ENCODE results near the gene URB1. TPM values are rescaled to one million over a fixed set of nuclear protein-coding genes. Genes with fewer than 3 reads are reported as not detected.
"Not testable (repeated sequence)": the region's sequence is repeated elsewhere in the genome, so short reads cannot be mapped to it uniquely, and the experiment has no call there.

The URB1 gene
- polyA plus RNA-seq, 6 donors from 2014 or later, result 1.3 to 4.9 (median 3.2) TPM

GRCh38 chr21:32393677-32394001 is 827 bp upstream of the URB1 start:
- H3K4me1 Mint-ChIP-seq, result peaks cover 34 to 43% (median 36%) of the 10 kb centered on the region in 3 donors
- H3K4me3 Mint-ChIP-seq, result peak overlapping the region; percentile 84 to 95 (median 90)
- DNase-seq (no peak), ATAC-seq (ENCODE audit: low read depth in 2 of 2) (no peak)
- peaks cover 5 to 8% of the 10 kb centered on the region in 2 donors for H3K36me3 Mint-ChIP-seq
- H3K27me3 Mint-ChIP-seq, result peaks cover 9 to 27% (median 10%) of the 10 kb centered on the region in 3 donors
- H3K9me3 Mint-ChIP-seq, result peaks cover 0 to 4% (median 0%) of the 10 kb centered on the region in 7 donors
- H3K27ac Mint-ChIP-seq, result peak overlapping the region in 5 of 6 donors; percentile 76 to 91 (median 84)

- H3K4me1 Mint-ChIP-seq, result peaks cover 40 to 55% (median 45%) of the 10 kb centered on the region in 3 donors
- peak in 1 of 2 donors; percentile 32 for ATAC-seq (ENCODE audit: low read depth in 2 of 2)
- H3K4me3 Mint-ChIP-seq, result peak overlapping the region; percentile 84 to 95 (median 90)
These were observed 423 bp downstream of the URB1 start for GRCh38 chr21:32392299-32392879.

GRCh38 chr21:32391755-32392154 is 1.1 kb downstream of the URB1 start:
- H3K9me3 Mint-ChIP-seq, result peaks cover 0 to 2% (median 0%) of the 10 kb centered on the region in 7 donors
- peaks cover 42 to 59% (median 48%) of the 10 kb centered on the region in 3 donors for H3K4me1 Mint-ChIP-seq
- H3K27ac Mint-ChIP-seq, result peak overlapping the region in 2 of 6 donors; percentile 16 to 19
- H3K27me3 Mint-ChIP-seq, result peaks cover 0 to 8% (median 0%) of the 10 kb centered on the region in 3 donors
- H3K4me3 Mint-ChIP-seq, result peak overlapping the region; percentile 84 to 95 (median 90)
- peaks cover 5 to 16% of the 10 kb centered on the region in 2 donors for H3K36me3 Mint-ChIP-seq
- no peak for ATAC-seq (ENCODE audit: low read depth in 2 of 2)
- DNase-seq, result no peak

More at GRCh38 chr21:32392299-32392879, 423 bp downstream of the URB1 start:
- Mint-ChIP-seq H3K36me3 (peaks cover 5 to 15% of the 10 kb centered on the region in 2 donors), H3K27ac (peak overlapping the region; percentile 44 to 91 (median 78)), H3K9me3 (peaks cover 0 to 2% (median 0%) of the 10 kb centered on the region in 7 donors), H3K27me3 (peaks cover 0 to 15% (median 0%) of the 10 kb centered on the region in 3 donors)
- DNase-seq, result peak; percentile 7

- Mint-ChIP-seq H3K4me3 (peak overlapping the region in 1 of 8 donors; percentile 12), H3K36me3 (peaks cover 5 to 16% of the 10 kb centered on the region in 2 donors), H3K4me1 (peaks cover 42 to 66% (median 48%) of the 10 kb centered on the region in 3 donors)
- H3K27ac Mint-ChIP-seq; ATAC-seq (ENCODE audit: low read depth in 2 of 2); H3K27me3 Mint-ChIP-seq; H3K9me3 Mint-ChIP-seq; DNase-seq: not testable (repeated sequence)
These were observed 2.1 kb downstream of the URB1 start for GRCh38 chr21:32390537-32391224.

- no peaks in the 10 kb centered on the region for H3K27me3 Mint-ChIP-seq
These were observed 3.3 kb downstream of the URB1 start for GRCh38 chr21:32389337-32390015.

GRCh38 chr21:32388306-32388705 is 4.5 kb downstream of the URB1 start:
- H3K27me3 Mint-ChIP-seq, result no peaks in the 10 kb centered on the region
- H3K27ac Mint-ChIP-seq, result no peak overlapping the region
- H3K4me3 Mint-ChIP-seq, result no peak overlapping the region
- ATAC-seq (ENCODE audit: low read depth in 2 of 2) (no peak), DNase-seq (no peak)
- H3K9me3 Mint-ChIP-seq, result no peaks in the 10 kb centered on the region
- H3K4me1 Mint-ChIP-seq, result peaks cover 35 to 57% (median 41%) of the 10 kb centered on the region in 3 donors
- H3K36me3 Mint-ChIP-seq, result peaks cover 14 to 26% of the 10 kb centered on the region in 2 donors

More at GRCh38 chr21:32389337-32390015, 3.3 kb downstream of the URB1 start:
- Mint-ChIP-seq H3K27ac (peak overlapping the region in 2 of 6 donors; percentile 1 to 27), H3K4me3 (peak overlapping the region in 1 of 8 donors; percentile 12), H3K36me3 (peaks cover 13 to 16% of the 10 kb centered on the region in 2 donors), H3K4me1 (peaks cover 42 to 68% (median 48%) of the 10 kb centered on the region in 3 donors), H3K9me3 (no peaks in the 10 kb centered on the region)
- ATAC-seq (ENCODE audit: low read depth in 2 of 2), result no peak
- DNase-seq, result no peak

GRCh38 chr21:32387151-32387550 is 5.7 kb downstream of the URB1 start:
- Mint-ChIP-seq H3K27me3 (no peaks in the 10 kb centered on the region), H3K4me3 (peak overlapping the region in 1 of 8 donors; percentile 10), H3K9me3 (no peaks in the 10 kb centered on the region), H3K4me1 (peaks cover 33 to 49% (median 40%) of the 10 kb centered on the region in 3 donors), H3K27ac (peak overlapping the region in 1 of 6 donors; percentile 14), H3K36me3 (peaks cover 17 to 29% of the 10 kb centered on the region in 2 donors)
- DNase-seq, result no peak
- no peak for ATAC-seq (ENCODE audit: low read depth in 2 of 2)

GRCh38 chr21:32386195-32386870 is 6.5 kb downstream of the URB1 start:
- no peaks in the 10 kb centered on the region for H3K9me3 Mint-ChIP-seq
- H3K27me3 Mint-ChIP-seq, result no peaks in the 10 kb centered on the region
- peak overlapping the region in 1 of 8 donors; percentile 10 for H3K4me3 Mint-ChIP-seq
- H3K27ac Mint-ChIP-seq, result peak overlapping the region in 1 of 6 donors; percentile 14
- DNase-seq, result no peak
- H3K36me3 Mint-ChIP-seq, result peaks cover 14 to 29% of the 10 kb centered on the region in 2 donors
- peaks cover 26 to 41% (median 32%) of the 10 kb centered on the region in 3 donors for H3K4me1 Mint-ChIP-seq
- ATAC-seq (ENCODE audit: low read depth in 2 of 2), result no peak

GRCh38 chr21:32383812-32384211 is 9.0 kb downstream of the URB1 start:
- ATAC-seq (ENCODE audit: low read depth in 2 of 2) (no peak), DNase-seq (no peak)
- Mint-ChIP-seq H3K36me3 (peaks cover 26 to 27% of the 10 kb centered on the region in 2 donors), H3K9me3 (no peaks in the 10 kb centered on the region), H3K4me3 (no peak overlapping the region), H3K27ac (peak overlapping the region in 1 of 6 donors; percentile 68), H3K27me3 (no peaks in the 10 kb centered on the region), H3K4me1 (peaks cover 10 to 27% (median 20%) of the 10 kb centered on the region in 3 donors)

- no peak for ATAC-seq (ENCODE audit: low read depth in 2 of 2)
- no peaks in the 10 kb centered on the region for H3K27me3 Mint-ChIP-seq
- DNase-seq, result no peak
- peaks cover 27 to 28% of the 10 kb centered on the region in 2 donors for H3K36me3 Mint-ChIP-seq
- H3K4me1 Mint-ChIP-seq, result peaks cover under 1 to 12% (median 7%) of the 10 kb centered on the region in 3 donors
- peak overlapping the region in 1 of 6 donors; percentile 49 for H3K27ac Mint-ChIP-seq
- H3K4me3 Mint-ChIP-seq, result no peak overlapping the region
- no peaks in the 10 kb centered on the region for H3K9me3 Mint-ChIP-seq
These were observed 10.6 kb downstream of the URB1 start for GRCh38 chr21:32382108-32382644.

GRCh38 chr21:32381571-32381970 is 11.2 kb downstream of the URB1 start:
- no peak overlapping the region for H3K4me3 Mint-ChIP-seq
- H3K27me3 Mint-ChIP-seq, result no peaks in the 10 kb centered on the region
- ATAC-seq (ENCODE audit: low read depth in 2 of 2), result no peak
- no peak for DNase-seq
- no peaks in the 10 kb centered on the region for H3K9me3 Mint-ChIP-seq
- peaks cover 28 to 33% of the 10 kb centered on the region in 2 donors for H3K36me3 Mint-ChIP-seq
- peaks cover 0 to 7% (median 6%) of the 10 kb centered on the region in 3 donors for H3K4me1 Mint-ChIP-seq
- no peak overlapping the region for H3K27ac Mint-ChIP-seq

GRCh38 chr21:32380940-32381339 is 11.9 kb downstream of the URB1 start:
- Mint-ChIP-seq H3K4me1 (peaks cover 0 to 6% (median 5%) of the 10 kb centered on the region in 3 donors), H3K36me3 (peaks cover 28 to 34% of the 10 kb centered on the region in 2 donors), H3K27ac (peak overlapping the region in 1 of 6 donors; percentile 45), H3K4me3 (no peak overlapping the region), H3K27me3 (no peaks in the 10 kb centered on the region), H3K9me3 (no peaks in the 10 kb centered on the region)
- DNase-seq (no peak), ATAC-seq (ENCODE audit: low read depth in 2 of 2) (no peak)
